H9 (cell line): Measurements from ENCODE around the gene PEX5L. TPM values are rescaled to one million over a fixed set of nuclear protein-coding genes. Genes with fewer than 3 reads are reported as not detected.

ENCODE experiments used
- DNase-seq: peaks from one replicate; pipeline ENCODE4 v3.0.0-alpha.2; 2017
- H2AFZ ChIP-seq: one replicate; pipeline ENCODE4 v1.6.1; 2013; ENCODE audit warnings: mild to moderate bottlenecking, low read length, control low read depth, moderate library complexity
- H2AK5ac ChIP-seq: 2 replicates; pipeline ENCODE4 v1.6.1; 2013; ENCODE audit warnings: low read length, control low read depth, mixed read lengths; ENCODE audit not compliant: insufficient read length
- H2BK120ac ChIP-seq: one replicate; pipeline ENCODE4 v1.6.1; 2013; ENCODE audit warnings: low read depth, mild to moderate bottlenecking, low read length, control low read depth, inconsistent platforms; ENCODE audit not compliant: poor library complexity, severe bottlenecking
- H2BK12ac ChIP-seq: 2 replicates; pipeline ENCODE4 v1.6.1; 2013; ENCODE audit warnings: low read length, control low read depth, mixed read lengths, low read depth; ENCODE audit not compliant: insufficient read length
- H2BK15ac ChIP-seq: 2 replicates; pipeline ENCODE4 v1.6.1; 2013; ENCODE audit warnings: low read depth, low read length, control low read depth
- H2BK20ac ChIP-seq: one replicate; pipeline ENCODE4 v1.6.1; 2013; ENCODE audit warnings: low read depth, mild to moderate bottlenecking, low read length, control low read depth, inconsistent platforms; ENCODE audit not compliant: poor library complexity, severe bottlenecking
- H2BK5ac ChIP-seq: 2 replicates; pipeline ENCODE4 v1.6.1; 2013; ENCODE audit warnings: low read length, control low read depth, mixed read lengths; ENCODE audit not compliant: insufficient read length
- H3K14ac ChIP-seq: 2 replicates; pipeline ENCODE4 v1.6.1; 2013; ENCODE audit warnings: low read length, control low read depth; ENCODE audit not compliant: insufficient read depth
- H3K18ac ChIP-seq: 2 replicates; pipeline ENCODE4 v1.6.1; 2013; ENCODE audit warnings: low read depth, mild to moderate bottlenecking, mixed read lengths, low read length, control low read depth; ENCODE audit not compliant: insufficient read length
- H3K23ac ChIP-seq: 2 replicates; pipeline ENCODE4 v1.6.1; 2013; ENCODE audit warnings: low read length, control low read depth, mixed read lengths, low read depth; ENCODE audit not compliant: insufficient read length
- H3K23me2 ChIP-seq: 2 replicates; pipeline ENCODE4 v1.6.1; 2013; ENCODE audit warnings: low read depth, mild to moderate bottlenecking, mixed read lengths, low read length, control low read depth; ENCODE audit not compliant: insufficient read length, poor library complexity, severe bottlenecking
- H3K27ac ChIP-seq: 2 replicates; pipeline ENCODE4 v1.5.1; 2013; ENCODE audit warnings: low read length, control low read depth, mixed read lengths, low read depth; ENCODE audit not compliant: insufficient read length
- H3K27me3 ChIP-seq: 2 replicates; pipeline ENCODE4 v1.6.1; 2013; ENCODE audit warnings: low read length, control low read depth, inconsistent platforms; ENCODE audit not compliant: insufficient read depth
- H3K4ac ChIP-seq: 2 replicates; pipeline ENCODE4 v1.6.1; 2013; ENCODE audit warnings: low read depth, mild to moderate bottlenecking, control low read depth, inconsistent platforms, low read length, moderate library complexity
- H3K4me1 ChIP-seq: 2 replicates; pipeline ENCODE4 v1.6.1; 2013; ENCODE audit warnings: low read length, control low read depth, inconsistent platforms; ENCODE audit not compliant: insufficient read depth
- H3K4me2 ChIP-seq: 2 replicates; pipeline ENCODE4 v1.6.1; 2013; ENCODE audit warnings: low read length, control low read depth, mixed read lengths; ENCODE audit not compliant: insufficient read length, insufficient read depth
- H3K56ac ChIP-seq: 2 replicates; pipeline ENCODE4 v1.6.1; 2013; ENCODE audit warnings: low read depth, mild to moderate bottlenecking, mixed read lengths, low read length, control low read depth; ENCODE audit not compliant: insufficient read length
- H3K79me1 ChIP-seq: 2 replicates; pipeline ENCODE4 v1.6.1; 2013; ENCODE audit warnings: low read depth, mild to moderate bottlenecking, moderate library complexity, low read length, control low read depth, inconsistent platforms; ENCODE audit not compliant: insufficient read depth, poor library complexity, severe bottlenecking
- H3K79me2 ChIP-seq: 2 replicates; pipeline ENCODE4 v1.6.1; 2013; ENCODE audit warnings: low read length, control low read depth, inconsistent platforms; ENCODE audit not compliant: insufficient read depth
- H3K9ac ChIP-seq: 2 replicates; pipeline ENCODE4 v1.6.1; 2013; ENCODE audit warnings: low read length, control low read depth, mixed read lengths; ENCODE audit not compliant: insufficient read length; ENCODE audit errors: extremely low read depth
- H3K9me3 ChIP-seq: one replicate; pipeline ENCODE4 v1.6.1; 2013; ENCODE audit warnings: low read depth, low read length, inconsistent platforms; ENCODE audit not compliant: control insufficient read depth
- H3T11ph ChIP-seq: one replicate; pipeline ENCODE4 v1.6.1; 2013; ENCODE audit warnings: mild to moderate bottlenecking, low read length, control low read depth, inconsistent platforms
- H4K20me1 ChIP-seq: one replicate; pipeline ENCODE4 v1.6.1; 2013; ENCODE audit not compliant: control insufficient read depth, insufficient read length, insufficient read depth
- H4K5ac ChIP-seq: 2 replicates; pipeline ENCODE4 v1.6.1; 2013; ENCODE audit warnings: low read depth, mild to moderate bottlenecking, mixed read lengths, low read length, control low read depth; ENCODE audit not compliant: insufficient read length
- H4K8ac ChIP-seq: replicated peaks from 2 replicates; pipeline ENCODE4 v1.6.1; 2013; ENCODE audit warnings: low read length, control low read depth, mixed read lengths, low read depth; ENCODE audit not compliant: insufficient read length
- H4K91ac ChIP-seq: 2 replicates; pipeline ENCODE4 v1.6.1; 2013; ENCODE audit warnings: low read depth, mild to moderate bottlenecking, moderate library complexity, mixed read lengths, low read length, control low read depth; ENCODE audit not compliant: insufficient read length
- H3K27ac Mint-ChIP-seq, 3 experiments: 2 replicates in 2 of 3; 3 replicates in 1 of 3; pipeline ENCODE4 v1.8.0; 2020 to 2021; ENCODE audit warnings: mixed read lengths in 3 of 3, mild to moderate bottlenecking in 1 of 3, moderate library complexity in 1 of 3
- H3K27me3 Mint-ChIP-seq: 2 replicates; pipeline ENCODE4 v1.8.0; 2021; ENCODE audit warnings: low read depth, mild to moderate bottlenecking, moderate library complexity, mixed read lengths
- H3K36me3 Mint-ChIP-seq, 3 experiments: 2 replicates in 2 of 3; 3 replicates in 1 of 3; pipeline ENCODE4 v1.8.0; 2020 to 2021; ENCODE audit warnings: low read depth in 3 of 3, mixed read lengths in 3 of 3; ENCODE audit not compliant: insufficient read depth in 1 of 3
- H3K4me1 Mint-ChIP-seq, 2 experiments: 2 replicates each; pipeline ENCODE4 v1.8.0; 2020; ENCODE audit warnings: mixed read lengths in 2 of 2
- H3K4me3 Mint-ChIP-seq, 2 experiments: 2 replicates in 1 of 2; 3 replicates in 1 of 2; pipeline ENCODE4 v1.8.0; 2020 to 2021; ENCODE audit warnings: mild to moderate bottlenecking in 2 of 2, mixed read lengths in 2 of 2, moderate library complexity in 1 of 2
- H3K9me3 Mint-ChIP-seq, 2 experiments: 2 replicates in 1 of 2; 3 replicates in 1 of 2; pipeline ENCODE4 v1.8.0; 2020; ENCODE audit warnings: mild to moderate bottlenecking in 2 of 2, mixed read lengths in 2 of 2, moderate library complexity in 1 of 2
- CTCF ChIP-seq: fragments of 200-600 bp; sonication (generic); conservative IDR thresholded peaks from 3 replicates; pipeline ENCODE4 v1.8.0; 2021; ENCODE audit warnings: antibody characterized with exemption, mild to moderate bottlenecking
- WGBS: extraction: QIAGEN DNeasy Blood & Tissue Kit; methylation state at CpG from one replicate; pipeline ENCODE4 v1.1.7; 2013; ENCODE audit warnings: missing lambda C conversion rate, low lambda C conversion rate, mixed read lengths; ENCODE audit not compliant: insufficient read length; ENCODE audit errors: extremely low coverage; 5-methylcytosine and 5-hydroxymethylcytosine counted together
- total RNA-seq: library from RNA; stranded (reverse); gene quantifications from 2 replicates; pipeline ENCODE4 v1.2.1, GENCODE V29; 2021

Gene PEX5L
- total RNA-seq, 1 experiment from 2014 or later = 0.85 TPM

GRCh38 chr3:179765396-179765795, 271.3 kb downstream of the PEX5L start:
- Mint-ChIP-seq H3K9me3 (no peaks in the 10 kb centered on the region), H3K27ac (no peak overlapping the region), H3K4me3 (no peak overlapping the region), H3K36me3 (peaks cover 10 to 51% (median 46%) of the 10 kb centered on the region in 3 experiments; a peak in 6 of 7 replicates), H3K4me1 (peaks cover 0 to 6% of the 10 kb centered on the region in 2 experiments; a peak in 1 of 4 replicates), H3K27me3 (no peaks in the 10 kb centered on the region)
- Histone ChIP-seq H2BK12ac (no peak overlapping the region), H3K56ac (no peak overlapping the region), H4K20me1 (no peaks in the 10 kb centered on the region), H3K18ac (no peak overlapping the region), H3K27me3 (no peaks in the 10 kb centered on the region), H3K79me1 (no peaks in the 10 kb centered on the region), H3K27ac (no peak overlapping the region), H3K4me2 (no peak overlapping the region), H3K4ac (no peak overlapping the region), H3K23me2 (no peaks in the 10 kb centered on the region), H3K9me3 (no peaks in the 10 kb centered on the region), H2BK20ac (no peak overlapping the region), H3K23ac (no peak overlapping the region), H2BK5ac (no peak overlapping the region), H2BK120ac (no peak overlapping the region), H3T11ph (no peak overlapping the region), H3K14ac (no peak overlapping the region), H3K9ac (no peak overlapping the region), H3K4me1 (no peaks in the 10 kb centered on the region), H4K91ac (no peak overlapping the region), H2AK5ac (no peak overlapping the region), H3K79me2 (no peaks in the 10 kb centered on the region), H2AFZ (no peak overlapping the region), H2BK15ac (no peak overlapping the region), H4K8ac (no peak overlapping the region), H4K5ac (no peak overlapping the region)
- WGBS = no CpG with 5 or more reads among the region's 2 CpGs
- no peak for DNase-seq
- TF ChIP-seq CTCF = no peak
